ENCODE measurements around the gene JMJD8.

GRCh38 chr16:706189-707061 is 22.3 kb upstream of the JMJD8 start:
- TF ChIP-seq CTCF (IDR thresholded peaks at IDR 0.05; ENCODE audit: insufficient read depth, low read length) (no peak), GABPA (IDR thresholded peaks at IDR 0.05; ENCODE audit: low read depth) (no peak), REST (IDR thresholded peaks at IDR 0.05; ENCODE audit: insufficient replicate concordance, low read depth) (no peak), POLR2AphosphoS5 (IDR thresholded peaks at IDR 0.05; ENCODE audit: low read depth) (no peak)
